Measurements from ENCODE around the gene VSTM2A. TPM values are rescaled to one million over a fixed set of nuclear protein-coding genes. Genes with fewer than 3 reads are reported as not detected.

The VSTM2A gene
- total RNA-seq, 1 donor from 2014 or later = not detected

DNA sequence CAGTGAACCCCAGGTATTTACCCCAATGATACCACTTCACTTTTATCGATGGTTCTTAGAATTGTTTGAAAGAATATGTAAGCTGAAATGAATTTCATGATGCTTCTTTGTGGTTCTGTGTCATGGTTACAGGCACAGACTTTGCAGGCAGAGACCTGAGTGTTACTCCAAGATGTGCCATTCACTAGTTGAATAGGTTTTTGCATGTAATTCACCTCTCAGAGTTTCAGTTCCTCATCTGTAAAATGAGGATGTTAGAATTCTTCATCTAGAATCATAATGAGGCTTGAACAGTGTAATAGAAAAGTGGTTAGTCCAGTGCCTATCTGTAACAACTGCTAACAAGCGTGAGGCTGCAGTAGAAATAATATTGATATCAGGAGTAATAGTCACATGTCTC is 54.6 kb downstream of the VSTM2A start:
- Histone ChIP-seq H3K4me3 (ENCODE audit: low read length in 3 of 3) (no peak overlapping the region), H3K36me3 (ENCODE audit: control insufficient read depth in 3 of 3, insufficient read depth in 3 of 3, low read length in 3 of 3) (no peaks in the 10 kb centered on the region), H3K9ac (ENCODE audit: low read depth in 1 of 3, low read length in 3 of 3) (no peak overlapping the region), H3K27me3 (ENCODE audit: control insufficient read depth in 3 of 3, insufficient read depth in 3 of 3, low read length in 3 of 3) (no peaks in the 10 kb centered on the region), H3K27ac (ENCODE audit: low read depth, low read length) (no peak overlapping the region), H3K9me3 (ENCODE audit: control insufficient read depth in 3 of 3, low read length in 3 of 3) (peaks cover 0 to 2% (median 0%) of the 10 kb centered on the region in 3 donors), H3K4me1 (ENCODE audit: control insufficient read depth in 3 of 3, insufficient read depth in 3 of 3, low read length in 3 of 3) (no peaks in the 10 kb centered on the region)

DNA sequence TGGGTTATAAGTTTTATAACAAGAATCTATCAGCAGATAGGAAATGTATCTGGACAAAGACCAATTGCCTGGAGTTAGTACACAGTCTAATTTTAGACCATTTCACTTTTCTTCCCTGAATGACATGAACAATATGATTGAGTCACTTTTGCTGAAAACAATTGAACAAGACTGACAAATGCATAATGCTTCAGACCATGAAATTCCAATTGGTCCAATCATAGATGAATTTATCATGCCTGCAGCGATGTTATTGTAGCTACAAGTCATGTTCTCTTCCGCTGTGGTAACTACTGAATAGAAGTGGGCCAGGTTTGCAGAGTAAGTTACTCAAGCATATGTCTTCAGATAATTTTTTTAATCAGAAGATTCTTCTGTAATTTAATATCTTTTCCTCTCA is 73.4 kb downstream of the VSTM2A start:
- Histone ChIP-seq H3K36me3 (ENCODE audit: control insufficient read depth in 3 of 3, insufficient read depth in 3 of 3, low read length in 3 of 3) (no peaks in the 10 kb centered on the region), H3K27ac (ENCODE audit: low read depth, low read length) (no peak overlapping the region), H3K9ac (ENCODE audit: low read depth in 1 of 3, low read length in 3 of 3) (no peak overlapping the region), H3K9me3 (ENCODE audit: control insufficient read depth in 3 of 3, low read length in 3 of 3) (no peaks in the 10 kb centered on the region), H3K4me1 (ENCODE audit: control insufficient read depth in 3 of 3, insufficient read depth in 3 of 3, low read length in 3 of 3) (no peaks in the 10 kb centered on the region), H3K27me3 (ENCODE audit: control insufficient read depth in 3 of 3, insufficient read depth in 3 of 3, low read length in 3 of 3) (no peaks in the 10 kb centered on the region), H3K4me3 (ENCODE audit: low read length in 3 of 3) (no peak overlapping the region)

Small RNAs within 50 kb of the gene (small RNA-seq; reads per million reads assigned to genes)
- gene RNU6-1125P = not detected

Other genes starting within 250 kb of the VSTM2A start
- 196 TPM for gene SEC61G, start 216.8 kb downstream of the VSTM2A start, total RNA-seq